Measurements from ENCODE around the gene VPS35.

DNA sequence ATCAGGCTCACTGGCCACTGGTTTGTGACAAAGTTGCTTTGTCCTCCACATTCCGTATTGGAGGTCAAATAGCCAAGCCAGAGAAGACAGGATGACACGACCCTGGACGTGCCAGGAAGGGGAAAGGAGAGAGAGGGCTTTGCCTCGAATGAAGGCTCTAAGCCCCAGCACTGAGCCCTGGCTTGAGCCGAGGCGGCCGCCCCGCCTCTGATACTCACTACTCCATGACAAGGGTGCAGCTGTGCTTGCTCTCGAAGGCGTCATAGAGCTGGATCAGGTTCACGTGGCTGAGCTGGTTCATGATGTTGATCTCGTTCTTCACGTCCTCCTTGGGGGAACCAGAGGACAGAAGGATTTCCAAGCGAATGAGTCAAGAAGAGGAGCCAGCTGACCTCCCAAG, 39.8 kb upstream of the VPS35 start:
- TF ChIP-seq, protein P1, sequence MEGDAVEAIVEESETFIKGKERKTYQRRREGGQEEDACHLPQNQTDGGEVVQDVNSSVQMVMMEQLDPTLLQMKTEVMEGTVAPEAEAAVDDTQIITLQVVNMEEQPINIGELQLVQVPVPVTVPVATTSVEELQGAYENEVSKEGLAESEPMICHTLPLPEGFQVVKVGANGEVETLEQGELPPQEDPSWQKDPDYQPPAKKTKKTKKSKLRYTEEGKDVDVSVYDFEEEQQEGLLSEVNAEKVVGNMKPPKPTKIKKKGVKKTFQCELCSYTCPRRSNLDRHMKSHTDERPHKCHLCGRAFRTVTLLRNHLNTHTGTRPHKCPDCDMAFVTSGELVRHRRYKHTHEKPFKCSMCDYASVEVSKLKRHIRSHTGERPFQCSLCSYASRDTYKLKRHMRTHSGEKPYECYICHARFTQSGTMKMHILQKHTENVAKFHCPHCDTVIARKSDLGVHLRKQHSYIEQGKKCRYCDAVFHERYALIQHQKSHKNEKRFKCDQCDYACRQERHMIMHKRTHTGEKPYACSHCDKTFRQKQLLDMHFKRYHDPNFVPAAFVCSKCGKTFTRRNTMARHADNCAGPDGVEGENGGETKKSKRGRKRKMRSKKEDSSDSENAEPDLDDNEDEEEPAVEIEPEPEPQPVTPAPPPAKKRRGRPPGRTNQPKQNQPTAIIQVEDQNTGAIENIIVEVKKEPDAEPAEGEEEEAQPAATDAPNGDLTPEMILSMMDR (IDR thresholded peaks at IDR 0.05; ENCODE audit: poor library complexity, severe bottlenecking) = no peak
- TF ChIP-seq TAF1 (IDR thresholded peaks at IDR 0.05; ENCODE audit: low read depth) = no peak
- no peak for TF ChIP-seq EZH2 (IDR thresholded peaks at IDR 0.05; ENCODE audit: borderline replicate concordance, insufficient read depth, low read length, poor library complexity, severe bottlenecking)
- no peak for TF ChIP-seq RAD21 (conservative IDR thresholded peaks at IDR 0.05)
- no peak for TF ChIP-seq POLR2AphosphoS5 (IDR thresholded peaks at IDR 0.05)
- TF ChIP-seq, protein P2, sequence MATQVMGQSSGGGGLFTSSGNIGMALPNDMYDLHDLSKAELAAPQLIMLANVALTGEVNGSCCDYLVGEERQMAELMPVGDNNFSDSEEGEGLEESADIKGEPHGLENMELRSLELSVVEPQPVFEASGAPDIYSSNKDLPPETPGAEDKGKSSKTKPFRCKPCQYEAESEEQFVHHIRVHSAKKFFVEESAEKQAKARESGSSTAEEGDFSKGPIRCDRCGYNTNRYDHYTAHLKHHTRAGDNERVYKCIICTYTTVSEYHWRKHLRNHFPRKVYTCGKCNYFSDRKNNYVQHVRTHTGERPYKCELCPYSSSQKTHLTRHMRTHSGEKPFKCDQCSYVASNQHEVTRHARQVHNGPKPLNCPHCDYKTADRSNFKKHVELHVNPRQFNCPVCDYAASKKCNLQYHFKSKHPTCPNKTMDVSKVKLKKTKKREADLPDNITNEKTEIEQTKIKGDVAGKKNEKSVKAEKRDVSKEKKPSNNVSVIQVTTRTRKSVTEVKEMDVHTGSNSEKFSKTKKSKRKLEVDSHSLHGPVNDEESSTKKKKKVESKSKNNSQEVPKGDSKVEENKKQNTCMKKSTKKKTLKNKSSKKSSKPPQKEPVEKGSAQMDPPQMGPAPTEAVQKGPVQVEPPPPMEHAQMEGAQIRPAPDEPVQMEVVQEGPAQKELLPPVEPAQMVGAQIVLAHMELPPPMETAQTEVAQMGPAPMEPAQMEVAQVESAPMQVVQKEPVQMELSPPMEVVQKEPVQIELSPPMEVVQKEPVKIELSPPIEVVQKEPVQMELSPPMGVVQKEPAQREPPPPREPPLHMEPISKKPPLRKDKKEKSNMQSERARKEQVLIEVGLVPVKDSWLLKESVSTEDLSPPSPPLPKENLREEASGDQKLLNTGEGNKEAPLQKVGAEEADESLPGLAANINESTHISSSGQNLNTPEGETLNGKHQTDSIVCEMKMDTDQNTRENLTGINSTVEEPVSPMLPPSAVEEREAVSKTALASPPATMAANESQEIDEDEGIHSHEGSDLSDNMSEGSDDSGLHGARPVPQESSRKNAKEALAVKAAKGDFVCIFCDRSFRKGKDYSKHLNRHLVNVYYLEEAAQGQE (IDR thresholded peaks at IDR 0.05; ENCODE audit: borderline replicate concordance) = no peak
